Activated CD8-positive, alpha-beta memory T cell treated with anti-CD3 and anti-CD28 coated beads, Interleukin-2, amount 50 U/mL, for 1 hour (primary cell): ENCODE measurements around the gene HEATR5B.
"Not testable (repeated sequence)": the region's sequence is repeated elsewhere in the genome, so short reads cannot be mapped to it uniquely, and the experiment has no call there.

Experiments
- DNase-seq: peaks from one replicate; pipeline ENCODE4 v3.0.0-alpha.2; 2020; ENCODE audit errors: extremely low read depth

HEATR5B gene

DNA sequence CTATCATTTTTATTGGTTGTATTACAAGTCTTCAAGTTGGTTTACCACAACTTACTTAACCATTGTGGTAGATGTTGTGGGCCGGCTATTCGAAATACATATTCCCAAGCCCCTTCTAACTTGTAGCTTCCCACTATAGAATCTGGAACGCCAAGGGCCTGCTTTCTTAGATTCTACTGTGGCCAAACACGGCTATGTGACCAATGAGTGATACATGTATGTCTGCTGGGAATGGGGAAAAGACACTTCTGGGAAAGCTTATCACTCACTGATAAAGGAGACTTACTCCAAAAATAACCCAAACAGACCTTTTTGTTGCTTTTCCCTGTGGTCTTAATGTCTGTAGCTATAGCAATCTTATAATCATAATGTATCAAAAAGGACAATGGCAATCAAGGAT lies 142.3 kb downstream of the HEATR5B start:
- DNase-seq, result no peak

DNA sequence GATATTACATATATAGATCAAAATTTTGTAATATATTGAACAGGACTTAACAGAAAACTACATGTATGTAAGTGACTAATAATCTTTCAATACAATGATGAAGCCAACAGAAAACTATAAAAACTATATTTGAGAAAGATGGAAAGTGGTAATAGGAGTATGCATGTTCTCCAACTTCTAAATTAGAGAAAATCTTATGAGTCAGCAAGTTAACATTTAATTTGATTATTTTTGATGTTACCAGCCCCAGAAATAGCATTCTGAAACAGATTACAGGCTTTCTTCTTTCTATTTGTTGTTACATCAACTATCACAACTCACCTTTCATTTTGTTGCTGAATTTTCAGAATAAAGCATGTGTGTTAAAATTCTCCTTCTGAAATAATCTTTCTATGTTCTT lies 147.6 kb downstream of the HEATR5B start:
- DNase-seq, result not testable (repeated sequence)

DNA sequence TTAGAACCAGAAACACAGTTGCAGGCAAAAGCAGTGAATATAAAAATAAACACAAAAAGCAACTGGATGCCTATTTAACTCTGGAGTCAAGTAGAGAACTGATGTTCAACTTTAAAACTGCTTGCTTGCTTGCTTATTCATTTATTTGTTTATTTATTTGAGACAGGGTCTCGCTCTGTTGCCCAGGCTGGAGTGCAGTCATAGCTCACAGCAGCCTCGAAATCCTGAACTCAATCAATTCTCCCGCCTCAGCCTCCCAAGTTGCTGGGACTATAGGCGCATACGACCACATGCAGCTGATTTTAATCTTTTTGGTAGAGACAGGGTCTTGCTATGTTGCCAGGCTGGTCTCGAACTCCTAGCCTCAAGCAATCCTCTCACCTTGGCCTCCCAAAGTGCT lies 152.5 kb downstream of the HEATR5B start:
- not testable (repeated sequence) for DNase-seq
